Parathyroid adenoma (tissue), 2 donors: Measurements from ENCODE around the gene LSMEM2.

Experiments
- H2AFZ ChIP-seq: fragments of 300-600 bp; sonication (generic); one replicate; pipeline ENCODE4 v1.7.0; 2017; ENCODE audit warnings: antibody characterized with exemption, mild to moderate bottlenecking
- H3K27ac ChIP-seq: fragments of 300-600 bp; sonication (generic); one replicate; pipeline ENCODE4 v1.7.0; 2017
- H3K27me3 ChIP-seq: fragments of 300-600 bp; sonication (generic); one replicate; pipeline ENCODE4 v1.7.0; 2017; ENCODE audit warnings: low read length; ENCODE audit not compliant: control insufficient read depth, insufficient read depth
- H3K36me3 ChIP-seq: fragments of 300-600 bp; sonication (generic); one replicate; pipeline ENCODE4 v1.7.0; 2017; ENCODE audit warnings: low read length; ENCODE audit not compliant: control insufficient read depth, insufficient read depth
- H3K4me1 ChIP-seq: fragments of 300-600 bp; sonication (generic); one replicate; pipeline ENCODE4 v1.7.0; 2017; ENCODE audit warnings: control low read depth
- H3K4me2 ChIP-seq: fragments of 300-600 bp; sonication (generic); one replicate; pipeline ENCODE4 v1.7.0; 2017; ENCODE audit warnings: low read length
- H3K4me3 ChIP-seq: fragments of 300-600 bp; sonication (generic); one replicate; pipeline ENCODE4 v1.7.0; 2017; ENCODE audit warnings: low read depth, low read length
- H3K79me2 ChIP-seq: fragments of 300-600 bp; sonication (generic); one replicate; pipeline ENCODE4 v1.7.0; 2017; ENCODE audit warnings: control low read depth
- H3K9ac ChIP-seq: fragments of 300-600 bp; sonication (generic); one replicate; pipeline ENCODE4 v1.7.0; 2017; ENCODE audit warnings: mild to moderate bottlenecking
- H3K9me3 ChIP-seq: fragments of 300-600 bp; sonication (generic); one replicate; pipeline ENCODE4 v1.7.0; 2017; ENCODE audit warnings: low read length; ENCODE audit not compliant: control insufficient read depth
- CTCF ChIP-seq: fragments of 300-600 bp; sonication (generic); IDR thresholded peaks from one replicate; pipeline ENCODE4 v1.7.0; 2017; ENCODE audit warnings: antibody characterized with exemption, mild to moderate bottlenecking
- donor health status: primary hyperparathyroidism.

LSMEM2 gene

DNA sequence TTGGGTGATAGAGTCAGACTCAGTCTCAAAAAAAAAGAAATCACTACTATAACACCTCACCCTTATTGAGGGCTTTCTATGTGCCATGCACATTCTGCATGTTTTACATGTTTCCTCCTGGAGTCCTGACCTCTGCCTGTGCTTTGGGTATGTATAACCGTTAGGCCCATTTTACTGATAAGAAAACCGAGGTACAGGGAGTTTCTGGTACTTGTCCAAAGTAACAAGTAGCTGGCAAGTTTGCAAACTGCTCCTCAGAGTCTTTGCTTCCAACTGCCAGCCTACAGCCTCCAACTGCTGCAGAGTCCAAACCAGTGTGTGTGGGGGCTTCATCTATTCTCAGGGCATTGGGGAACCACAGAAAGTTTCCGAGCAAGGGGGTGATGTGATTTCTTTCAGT, 46.6 kb upstream of the LSMEM2 start:
- Histone ChIP-seq H2AFZ (no peak overlapping the region), H3K4me3 (no peak overlapping the region), H3K4me1 (peaks cover 5% of the 10 kb centered on the region), H3K27ac (no peak overlapping the region), H3K9me3 (no peaks in the 10 kb centered on the region), H3K9ac (no peak overlapping the region), H3K79me2 (peaks cover 11% of the 10 kb centered on the region), H3K27me3 (no peaks in the 10 kb centered on the region), H3K4me2 (no peak overlapping the region), H3K36me3 (no peaks in the 10 kb centered on the region)
- no peak for TF ChIP-seq CTCF

- TF ChIP-seq CTCF: no peak
- no peak overlapping the region for H3K4me3 ChIP-seq
- H3K9ac ChIP-seq: no peak overlapping the region
- H3K27me3 ChIP-seq: no peaks in the 10 kb centered on the region
- no peak overlapping the region for H2AFZ ChIP-seq
- H3K4me2 ChIP-seq: no peak overlapping the region
- peaks cover 5% of the 10 kb centered on the region for H3K4me1 ChIP-seq
- H3K27ac ChIP-seq: no peak overlapping the region
- H3K79me2 ChIP-seq: peaks cover 16% of the 10 kb centered on the region
- no peaks in the 10 kb centered on the region for H3K9me3 ChIP-seq
- H3K36me3 ChIP-seq: no peaks in the 10 kb centered on the region
These were observed 45.7 kb upstream of the LSMEM2 start for GRCh38 chr3:50233176-50233575.

DNA sequence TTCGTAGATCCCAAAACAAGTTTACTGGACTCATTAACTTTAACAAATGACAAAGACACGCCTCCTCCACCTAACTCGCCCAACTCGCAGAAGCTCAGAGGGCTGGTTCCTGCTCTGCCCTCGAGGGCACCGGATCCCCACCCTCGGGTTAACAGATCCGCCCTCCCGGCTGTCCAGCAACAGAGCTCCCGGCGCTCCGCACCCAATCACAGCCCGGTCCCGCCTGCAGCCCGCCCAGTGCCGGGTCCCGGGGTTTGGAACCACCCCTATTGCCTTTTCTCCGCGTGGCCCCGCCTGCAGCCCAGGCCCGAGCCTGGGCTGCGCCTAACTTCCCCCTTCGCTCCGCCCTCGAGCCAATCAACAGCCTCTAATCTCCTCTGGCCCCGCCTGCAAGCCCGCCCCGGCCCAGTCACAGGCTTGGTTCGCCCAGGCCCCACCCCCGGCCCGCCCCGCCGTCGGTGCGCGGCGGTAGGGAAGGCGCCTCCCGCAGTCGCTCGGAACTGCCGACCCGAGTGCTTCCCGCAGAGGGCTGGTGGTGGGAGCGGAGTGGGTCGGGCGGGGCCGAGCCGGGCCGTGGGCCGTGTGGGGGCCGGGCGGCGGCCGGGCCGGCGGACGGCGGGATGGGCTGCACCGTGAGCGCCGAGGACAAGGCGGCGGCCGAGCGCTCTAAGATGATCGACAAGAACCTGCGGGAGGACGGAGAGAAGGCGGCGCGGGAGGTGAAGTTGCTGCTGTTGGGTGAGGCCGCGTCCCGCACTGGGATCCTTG, 43.0 kb upstream of the LSMEM2 start, which contains the start of gene GNAI2:
Gene GNAI2, plus strand, starts transcription at position 489 of the 768 bp plus-strand sequence. Its CDS starts 132 bp downstream, at position 621.
- H3K79me2 ChIP-seq: peaks cover 39% of the 10 kb centered on the region
- H3K4me3 ChIP-seq: peak within 1 kb of the TSS; percentile 84
- H3K9me3 ChIP-seq: no peaks in the 10 kb centered on the region
- no peaks in the 10 kb centered on the region for H3K27me3 ChIP-seq
- TF ChIP-seq CTCF: no peak
- peaks cover 15% of the 10 kb centered on the region for H3K4me1 ChIP-seq
- peak within 1 kb of the TSS; percentile 47 for H3K9ac ChIP-seq
- peak within 1 kb of the TSS; percentile 70 for H2AFZ ChIP-seq
- H3K27ac ChIP-seq: peak within 1 kb of the TSS; percentile 91
- no peaks in the 10 kb centered on the region for H3K36me3 ChIP-seq
- peak within 1 kb of the TSS; percentile 100 for H3K4me2 ChIP-seq

DNA sequence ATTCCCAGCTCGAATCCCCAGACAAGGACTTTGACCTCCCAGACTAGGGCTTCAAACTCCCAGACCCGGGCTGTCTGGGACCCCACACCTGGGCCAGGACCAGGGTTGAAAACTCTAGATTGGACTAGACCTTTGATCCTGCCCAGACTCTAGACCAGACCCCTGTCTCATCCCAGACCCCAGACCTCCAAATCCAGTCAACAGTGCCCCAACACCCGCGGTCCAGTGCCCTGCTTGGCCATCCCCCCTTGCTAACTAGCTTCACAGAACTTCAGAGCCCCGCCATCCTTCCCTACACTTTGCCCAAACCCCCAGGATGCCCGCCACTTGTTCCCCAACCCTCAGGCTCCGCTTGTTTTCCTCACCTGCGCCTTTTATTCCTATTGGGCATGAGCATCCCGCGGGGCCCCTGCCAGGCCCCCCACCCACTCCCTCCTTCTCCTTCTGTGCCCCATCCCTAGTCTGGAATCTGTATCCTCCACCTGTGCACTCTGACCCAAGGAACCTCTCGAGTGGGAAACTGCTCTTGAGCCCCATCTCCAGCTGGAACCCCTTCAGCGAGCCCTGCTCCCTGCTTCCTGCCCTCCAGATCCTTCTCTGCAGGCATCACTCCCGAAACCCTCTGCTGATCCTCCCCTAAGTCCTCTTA, 42.3 kb upstream of the LSMEM2 start:
- H3K27ac ChIP-seq: peak overlapping the region; percentile 91
- H3K4me1 ChIP-seq: peaks cover 23% of the 10 kb centered on the region
- peak overlapping the region; percentile 84 for H3K4me3 ChIP-seq
- H3K36me3 ChIP-seq: no peaks in the 10 kb centered on the region
- H3K9ac ChIP-seq: peak overlapping the region; percentile 47
- peak overlapping the region; percentile 6 for H2AFZ ChIP-seq
- no peaks in the 10 kb centered on the region for H3K27me3 ChIP-seq
- peak overlapping the region; percentile 100 for H3K4me2 ChIP-seq
- TF ChIP-seq CTCF: no peak
- H3K9me3 ChIP-seq: no peaks in the 10 kb centered on the region
- peaks cover 46% of the 10 kb centered on the region for H3K79me2 ChIP-seq
